ENCODE measurements around the gene OR8S1.

The OR8S1 gene

GRCh38 chr12:48557919-48558318, 32.5 kb downstream of the OR8S1 start:
- DNase-seq = no peak

- DNase-seq = no peak
These were observed 42.3 kb downstream of the OR8S1 start for GRCh38 chr12:48567731-48568130.

DNA sequence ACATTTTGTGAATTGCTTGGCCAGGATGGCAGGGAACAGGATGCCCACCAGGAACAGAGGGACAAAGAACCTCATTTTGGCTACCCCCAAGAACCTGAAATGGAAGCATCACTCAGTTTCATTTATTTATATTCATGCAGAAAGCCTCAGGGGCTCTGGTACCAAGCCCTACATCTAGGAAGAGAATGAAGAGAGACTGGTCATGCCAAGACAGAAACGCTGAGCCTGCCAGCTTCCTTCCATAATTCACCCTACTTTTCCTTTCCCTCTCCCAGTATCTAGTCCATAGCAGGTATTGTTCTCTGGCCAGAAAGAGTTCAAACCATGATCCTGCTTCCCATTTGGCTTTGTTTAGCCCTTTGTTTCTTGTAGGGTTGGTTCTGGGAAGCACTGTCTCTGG, 44.5 kb downstream of the OR8S1 start, which contains the start of gene LALBA:
Gene LALBA (minus strand): TSS at position 101 of the 400 bp plus-strand sequence. CDS start 26 bp downstream, at position 75.
- DNase-seq = no peak

DNA sequence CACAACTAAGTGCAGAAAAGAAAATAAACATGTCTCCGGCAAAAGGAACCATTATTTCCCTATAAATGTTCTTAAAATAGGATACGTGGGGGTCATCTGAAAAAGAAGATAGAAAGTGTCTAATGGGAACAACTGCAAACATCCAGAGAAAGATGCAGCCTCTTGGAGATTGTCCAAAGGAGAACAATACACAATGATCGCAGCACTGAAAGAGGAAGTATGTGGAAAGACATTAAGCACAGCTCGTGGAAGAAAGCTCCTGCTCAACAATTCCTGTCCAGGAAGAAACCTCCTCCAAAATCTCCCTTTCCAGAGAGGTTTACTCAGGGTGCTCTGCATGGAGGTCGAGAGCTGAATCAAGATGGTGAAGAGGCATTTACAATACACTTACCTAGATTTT, 46.9 kb downstream of the OR8S1 start:
- no peak for DNase-seq

Data from NCI-H2227 treated with DMSO at 0.1 percent for 48 hours (cell line).